Effector memory CD4-positive, alpha-beta T cell (primary cell): ENCODE measurements around the gene GOLGA6L7.
"Not testable (repeated sequence)": the region's sequence is repeated elsewhere in the genome, so short reads cannot be mapped to it uniquely, and the experiment has no call there.

ENCODE experiments used
- DNase-seq, 3 donors: peaks; one replicate each; pipeline ENCODE4 v3.0.0-alpha.2; 2020
- H3K27ac ChIP-seq: 2 replicates; pipeline ENCODE4 v1.7.0; 2013; ENCODE audit warnings: mild to moderate bottlenecking, low read length, moderate library complexity; ENCODE audit not compliant: insufficient read depth, poor library complexity, severe bottlenecking
- H3K27me3 ChIP-seq: replicated peaks from 2 replicates; pipeline ENCODE4 v1.7.0; 2013; ENCODE audit warnings: mild to moderate bottlenecking, low read length; ENCODE audit not compliant: insufficient read depth, control insufficient read depth, poor library complexity, severe bottlenecking
- H3K36me3 ChIP-seq: 2 replicates; pipeline ENCODE4 v1.7.0; 2013; ENCODE audit warnings: mild to moderate bottlenecking, low read length, moderate library complexity; ENCODE audit not compliant: control insufficient read depth, insufficient read depth
- H3K4me1 ChIP-seq: 2 replicates; pipeline ENCODE4 v1.7.0; 2013; ENCODE audit warnings: low read length, mild to moderate bottlenecking; ENCODE audit not compliant: control insufficient read depth, insufficient read depth, poor library complexity, severe bottlenecking
- H3K4me3 ChIP-seq: 2 replicates; pipeline ENCODE4 v1.7.0; 2013; ENCODE audit warnings: low read length, low read depth, mild to moderate bottlenecking; ENCODE audit not compliant: insufficient read depth, poor library complexity, severe bottlenecking
- H3K9me3 ChIP-seq: 2 replicates; pipeline ENCODE4 v1.7.0; 2013; ENCODE audit warnings: mild to moderate bottlenecking, low read length, moderate library complexity; ENCODE audit not compliant: control insufficient read depth

Gene GOLGA6L7

GRCh38 chr15:28890291-28890690 lies 41.8 kb upstream of the GOLGA6L7 start:
- H3K9me3 ChIP-seq, H3K36me3 ChIP-seq, H3K27me3 ChIP-seq, DNase-seq, H3K4me3 ChIP-seq: not testable (repeated sequence)
- H3K4me1 ChIP-seq: peaks cover 38% of the 10 kb centered on the region
- peak overlapping the region; percentile 55 for H3K27ac ChIP-seq

- Histone ChIP-seq H3K27ac (peak overlapping the region; percentile 55), H3K4me1 (peaks cover 38% of the 10 kb centered on the region)
- DNase-seq, H3K36me3 ChIP-seq, H3K27me3 ChIP-seq, H3K9me3 ChIP-seq, H3K4me3 ChIP-seq: not testable (repeated sequence)
Observed at GRCh38 chr15:28889871-28890270, 41.4 kb upstream of the GOLGA6L7 start.

- Histone ChIP-seq H3K9me3 (no peaks in the 10 kb centered on the region), H3K27ac (peak overlapping the region; percentile 32), H3K4me1 (peaks cover 38% of the 10 kb centered on the region)
Observed at GRCh38 chr15:28889346-28889745, 40.9 kb upstream of the GOLGA6L7 start.

GRCh38 chr15:28888900-28889299 lies 40.5 kb upstream of the GOLGA6L7 start:
- Histone ChIP-seq H3K27me3 (no peaks in the 10 kb centered on the region), H3K36me3 (no peaks in the 10 kb centered on the region), H3K27ac (no peak overlapping the region), H3K4me3 (no peak overlapping the region), H3K4me1 (peaks cover 38% of the 10 kb centered on the region), H3K9me3 (no peaks in the 10 kb centered on the region)
- DNase-seq: no peak

More at GRCh38 chr15:28889346-28889745, 40.9 kb upstream of the GOLGA6L7 start:
- Histone ChIP-seq H3K4me3 (no peak overlapping the region), H3K27me3 (no peaks in the 10 kb centered on the region), H3K36me3 (no peaks in the 10 kb centered on the region)
- no peak for DNase-seq

- peaks cover 38% of the 10 kb centered on the region for H3K4me1 ChIP-seq
- H3K9me3 ChIP-seq: no peaks in the 10 kb centered on the region
- no peak for DNase-seq
- H3K36me3 ChIP-seq: no peaks in the 10 kb centered on the region
- no peaks in the 10 kb centered on the region for H3K27me3 ChIP-seq
- H3K4me3 ChIP-seq: no peak overlapping the region
- peak overlapping the region; percentile 11 for H3K27ac ChIP-seq
Observed at GRCh38 chr15:28888302-28888894, 40.0 kb upstream of the GOLGA6L7 start.

- Histone ChIP-seq H3K36me3 (no peaks in the 10 kb centered on the region), H3K27me3 (no peaks in the 10 kb centered on the region), H3K27ac (peak overlapping the region; percentile 11), H3K4me3 (peak overlapping the region; percentile 49), H3K9me3 (no peaks in the 10 kb centered on the region), H3K4me1 (peaks cover 38% of the 10 kb centered on the region)
- no peak for DNase-seq
Observed at GRCh38 chr15:28887339-28888174, 39.1 kb upstream of the GOLGA6L7 start.

GRCh38 chr15:28886431-28887338 lies 38.2 kb upstream of the GOLGA6L7 start:
- H3K27ac ChIP-seq: peak overlapping the region; percentile 28
- no peak for DNase-seq
- peak overlapping the region; percentile 49 for H3K4me3 ChIP-seq
- no peaks in the 10 kb centered on the region for H3K36me3 ChIP-seq
- peaks cover 38% of the 10 kb centered on the region for H3K4me1 ChIP-seq
- H3K27me3 ChIP-seq: no peaks in the 10 kb centered on the region
- H3K9me3 ChIP-seq: no peaks in the 10 kb centered on the region

- peaks cover 29% of the 10 kb centered on the region for H3K4me1 ChIP-seq
- H3K9me3 ChIP-seq: no peaks in the 10 kb centered on the region
- H3K27me3 ChIP-seq: no peaks in the 10 kb centered on the region
- peak within 1 kb of the TSS; percentile 71 for H3K4me3 ChIP-seq
- H3K27ac ChIP-seq: peak within 1 kb of the TSS; percentile 28
- DNase-seq: peak in 1 of 3 donors; percentile 9
- no peaks in the 10 kb centered on the region for H3K36me3 ChIP-seq
Observed at GRCh38 chr15:28885630-28886430, 37.4 kb upstream of the GOLGA6L7 start, which contains the start of gene APBA2. TSS of gene APBA2 (plus strand) at chr15:28885974. CDS start at chr15:29053885, 167,911 bp downstream.

- no peak overlapping the region for H3K27ac ChIP-seq
- peaks cover 23% of the 10 kb centered on the region for H3K4me1 ChIP-seq
- H3K4me3 ChIP-seq: peak overlapping the region; percentile 71
- no peaks in the 10 kb centered on the region for H3K9me3 ChIP-seq
- H3K27me3 ChIP-seq: no peaks in the 10 kb centered on the region
- DNase-seq: no peak
- H3K36me3 ChIP-seq: no peaks in the 10 kb centered on the region
Observed at GRCh38 chr15:28885128-28885629, 36.7 kb upstream of the GOLGA6L7 start.
